ENCODE results near the gene SUSD1. TPM values are rescaled to one million over a fixed set of nuclear protein-coding genes. Genes with fewer than 3 reads are reported as not detected.
"Not testable (repeated sequence)": the region's sequence is repeated elsewhere in the genome, so short reads cannot be mapped to it uniquely, and the experiment has no call there.

Gene SUSD1
- total RNA-seq, 1 donor from 2014 or later: 63.6 TPM

DNA sequence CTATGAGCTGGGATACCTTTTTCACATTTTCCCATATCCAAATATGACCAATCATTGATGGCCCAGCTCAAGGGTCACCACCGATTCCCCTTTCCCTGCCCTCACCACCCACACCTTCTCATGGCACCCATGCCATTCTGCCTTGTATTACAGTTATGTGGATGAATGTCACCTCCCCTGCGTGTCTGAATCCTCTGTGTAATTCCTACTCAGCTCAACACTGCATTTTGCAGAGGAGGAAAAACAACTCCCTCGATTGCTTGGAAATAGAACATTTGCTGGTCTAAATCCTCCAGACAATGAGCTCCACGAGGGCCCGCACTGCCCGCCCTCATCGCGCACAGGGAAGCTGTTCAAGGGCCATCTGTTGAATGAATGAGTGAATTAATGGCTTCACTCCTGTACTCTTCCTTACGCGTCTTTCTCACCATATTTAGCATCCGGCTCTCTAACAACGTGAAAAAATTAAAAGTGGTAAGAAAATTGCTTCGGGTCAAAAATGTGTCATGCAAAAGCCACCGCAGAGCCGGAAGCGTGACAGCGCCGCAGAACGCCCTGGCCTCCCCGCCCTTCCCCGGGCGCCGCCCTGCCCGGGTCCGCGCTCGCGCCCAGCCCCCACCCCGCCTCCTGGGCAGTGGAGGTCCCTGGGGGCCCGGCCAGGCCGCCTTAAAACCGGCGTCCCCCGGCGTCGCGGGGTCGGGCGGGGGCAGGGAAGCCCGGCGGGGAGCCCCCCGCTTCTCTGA lies 704 bp downstream of the SUSD1 start:
- FAIRE-seq: no peak

DNA sequence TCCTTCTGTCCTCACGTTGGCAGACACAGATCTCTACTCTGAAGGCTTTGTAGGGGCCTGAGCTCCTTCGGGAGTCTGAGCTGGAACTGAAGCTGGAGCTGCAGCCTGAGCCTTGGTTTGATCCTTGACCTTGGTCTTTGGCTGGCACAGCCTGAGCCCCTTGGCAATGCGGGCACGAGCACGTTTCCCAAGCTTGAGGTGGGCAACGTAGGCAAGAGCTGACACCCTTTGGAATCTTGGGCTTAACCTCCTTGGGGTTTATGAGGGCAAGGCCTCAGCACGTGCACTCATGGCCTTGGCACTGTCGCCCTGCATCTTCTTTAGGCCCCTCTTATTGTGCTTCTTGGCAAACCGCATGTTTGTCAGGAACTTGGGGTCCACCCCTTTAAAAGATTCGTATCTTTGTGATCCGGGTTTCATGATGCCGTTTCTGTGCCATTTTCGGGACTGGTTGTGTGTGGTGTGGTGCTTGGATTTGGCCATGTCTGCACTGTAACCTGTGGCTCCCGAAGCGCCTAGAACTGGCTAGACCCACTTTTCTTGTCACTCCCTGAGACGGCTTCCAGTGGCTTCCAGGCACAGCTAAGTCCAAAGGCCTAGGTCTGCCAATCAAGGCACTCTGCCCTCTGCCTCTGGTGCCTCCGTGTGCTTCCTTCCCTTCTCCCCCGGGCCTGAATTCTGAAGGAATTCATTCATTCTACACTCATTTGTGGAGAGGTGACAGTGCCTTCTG lies 1.4 kb downstream of the SUSD1 start:
- FAIRE-seq (no peak), DNase-seq (ENCODE audit: low spot score in 2 of 2) (no peak)

More for the DNA sequence above, 704 bp downstream of the SUSD1 start:
- DNase-seq (ENCODE audit: low spot score in 2 of 2): peak; percentile 51 to 66

DNA sequence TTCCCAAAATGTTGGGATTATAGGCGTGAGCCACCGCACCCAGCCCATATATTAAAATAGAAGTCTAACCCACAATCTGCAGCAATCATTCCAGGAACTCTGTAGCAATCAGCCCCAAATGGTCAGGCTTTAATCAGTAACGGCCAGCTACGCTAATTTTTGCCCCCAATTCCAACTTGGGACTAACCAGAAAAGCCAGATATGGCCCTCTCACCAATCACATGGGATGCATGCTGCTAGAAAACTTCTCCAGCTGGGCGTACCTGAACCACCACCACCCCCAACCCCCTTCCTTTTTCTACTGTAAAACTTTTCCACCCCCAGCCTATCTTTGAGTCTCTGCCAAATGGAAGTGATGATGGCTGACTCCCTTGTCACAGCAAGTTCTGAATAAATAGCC lies 4.1 kb downstream of the SUSD1 start:
- no peak for DNase-seq (ENCODE audit: low spot score in 2 of 2)
- no peak for FAIRE-seq

DNA sequence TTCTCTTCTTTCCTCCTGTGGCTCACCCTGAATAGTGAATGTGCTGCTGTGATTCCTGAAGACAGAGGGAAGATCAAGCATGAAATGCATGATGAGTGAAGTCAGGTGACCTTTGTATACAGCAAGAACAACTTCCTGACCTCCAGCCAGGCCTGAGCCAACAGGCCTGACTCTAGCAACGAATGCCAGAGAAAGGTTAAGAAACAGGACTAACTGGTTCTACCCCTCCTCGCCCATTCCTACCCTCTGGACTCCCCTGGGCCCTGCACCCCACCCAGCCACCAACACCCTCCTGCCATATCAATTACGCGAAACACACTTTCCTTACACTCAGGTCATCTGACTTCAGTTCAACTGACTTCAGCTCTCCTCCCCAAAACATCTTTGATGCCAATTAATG lies 4.9 kb downstream of the SUSD1 start:
- DNase-seq (ENCODE audit: low spot score in 2 of 2): no peak
- no peak for FAIRE-seq

DNA sequence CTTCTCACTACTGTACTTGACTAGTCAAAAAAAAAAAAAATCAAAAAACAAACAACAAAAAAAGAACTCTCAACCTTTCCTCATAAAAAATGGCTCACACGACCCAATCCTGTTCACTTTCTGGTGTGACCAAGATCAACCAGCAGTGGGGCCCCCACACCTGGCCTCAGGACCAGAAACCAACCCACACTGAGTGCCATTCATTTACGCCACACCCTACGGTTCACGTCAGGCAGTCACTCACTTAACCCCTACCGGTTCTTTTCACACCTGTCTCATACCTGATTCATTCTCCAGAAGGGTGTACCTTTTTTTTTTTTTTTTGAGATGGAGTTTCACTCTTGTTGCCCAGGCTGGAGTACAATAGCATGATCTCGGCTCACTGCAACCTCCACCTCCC lies 5.7 kb downstream of the SUSD1 start:
- DNase-seq (ENCODE audit: low spot score in 2 of 2) (no peak), FAIRE-seq (no peak)

DNA sequence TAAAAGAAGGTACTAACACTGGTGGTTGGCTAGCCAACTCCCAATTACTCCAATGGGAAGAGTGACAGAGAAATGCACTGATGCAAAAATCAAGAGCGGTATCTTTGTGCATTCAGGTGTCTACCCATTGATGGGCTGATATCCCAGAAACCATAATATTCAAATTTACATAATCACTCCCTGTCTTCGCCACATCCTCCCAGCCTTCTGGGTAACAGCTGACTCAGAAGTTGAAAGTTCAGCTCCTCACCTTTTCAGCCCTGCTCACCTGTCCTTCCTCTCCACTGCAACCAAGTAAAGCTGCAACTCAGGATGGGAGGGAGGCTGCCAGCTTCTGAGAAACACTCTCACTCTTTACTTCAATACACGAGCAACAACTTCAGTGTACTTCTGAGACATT lies 6.9 kb downstream of the SUSD1 start:
- DNase-seq (ENCODE audit: low spot score in 2 of 2) (no peak), FAIRE-seq (no peak)

DNA sequence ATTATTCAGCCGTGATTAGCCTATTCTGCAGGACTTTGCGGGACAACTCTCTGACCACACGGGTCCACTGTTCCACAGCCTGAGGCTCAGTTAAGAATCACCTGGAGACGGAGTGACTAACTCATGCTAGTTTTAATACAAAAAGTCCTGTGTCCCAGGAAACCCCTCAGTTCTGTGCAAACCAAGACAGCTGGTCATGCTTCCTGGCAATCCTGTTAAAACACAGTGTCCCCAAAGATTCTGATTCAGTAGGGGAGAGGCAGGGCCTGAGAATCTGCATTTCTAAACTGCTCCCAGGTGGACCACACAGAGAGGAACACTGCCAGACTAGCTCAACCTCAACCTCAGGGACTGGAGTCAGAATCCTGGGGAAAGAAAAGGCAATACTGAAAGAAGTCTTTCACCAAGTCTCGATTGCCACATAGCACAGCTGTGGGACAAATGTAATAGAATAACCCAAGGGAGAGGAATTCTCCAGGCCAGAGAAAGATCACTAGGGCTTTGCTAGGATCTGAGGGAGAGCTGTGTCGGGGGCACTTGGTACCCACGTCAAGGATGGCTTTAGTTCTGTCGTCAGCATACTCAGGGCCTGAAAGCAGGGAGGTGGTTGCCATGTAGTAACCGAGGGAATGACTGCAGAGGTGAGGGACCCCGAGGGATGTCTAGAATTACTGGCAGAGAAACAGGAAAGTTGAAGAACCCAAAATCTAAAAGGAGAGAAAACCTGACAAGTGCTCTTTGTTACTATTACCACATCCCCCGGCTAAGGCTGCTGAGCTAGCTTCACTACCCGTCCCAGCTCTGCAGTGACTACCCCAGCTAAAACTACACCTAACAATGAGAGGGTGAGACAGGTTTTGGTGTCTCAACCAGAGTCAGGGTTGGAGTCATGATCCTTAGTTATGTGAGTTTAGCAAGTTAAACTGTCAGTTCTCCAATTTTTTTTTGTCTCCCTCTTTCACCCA lies 8.6 kb downstream of the SUSD1 start:
- DNase-seq (ENCODE audit: low spot score in 2 of 2): no peak

DNA sequence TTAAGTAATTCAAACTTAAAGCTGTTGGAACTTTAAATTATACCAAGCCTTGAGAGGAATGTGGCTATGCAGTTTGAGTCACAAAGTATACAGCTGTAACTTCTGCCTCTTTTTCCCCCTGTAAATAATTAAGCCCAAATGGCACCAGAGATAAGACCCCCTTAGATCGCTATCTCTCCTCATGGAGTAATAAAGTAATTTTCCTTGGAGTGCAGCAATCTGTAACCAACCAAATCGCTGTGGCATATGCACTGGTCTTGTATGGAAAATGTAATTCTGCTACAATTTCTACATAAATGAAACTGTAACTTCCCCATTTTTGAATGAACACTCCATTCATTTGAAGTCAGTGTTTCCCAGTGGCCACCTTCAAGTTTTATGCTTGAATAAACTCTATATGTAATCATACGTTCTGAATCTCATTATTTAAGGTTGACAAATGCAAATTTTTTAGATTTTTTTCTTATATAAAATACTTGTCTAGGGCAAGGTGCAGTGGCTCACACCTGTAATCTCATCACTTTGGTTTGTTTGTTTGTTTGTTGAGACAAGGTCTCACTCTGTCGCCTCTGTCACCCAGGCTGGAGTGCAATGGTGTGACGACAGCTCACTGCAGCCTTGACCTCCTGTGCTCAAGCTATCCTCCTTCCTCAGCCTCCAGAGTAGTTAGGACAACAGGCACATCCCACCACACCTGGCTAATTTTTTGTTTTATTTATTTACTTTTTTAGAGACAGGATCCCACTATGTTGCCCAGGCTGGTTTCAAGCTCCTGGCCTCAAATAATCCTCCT lies 12.3 kb downstream of the SUSD1 start:
- FAIRE-seq (no peak), DNase-seq (ENCODE audit: low spot score in 2 of 2) (no peak)

More for the DNA sequence above, 8.6 kb downstream of the SUSD1 start:
- FAIRE-seq: no peak

DNA sequence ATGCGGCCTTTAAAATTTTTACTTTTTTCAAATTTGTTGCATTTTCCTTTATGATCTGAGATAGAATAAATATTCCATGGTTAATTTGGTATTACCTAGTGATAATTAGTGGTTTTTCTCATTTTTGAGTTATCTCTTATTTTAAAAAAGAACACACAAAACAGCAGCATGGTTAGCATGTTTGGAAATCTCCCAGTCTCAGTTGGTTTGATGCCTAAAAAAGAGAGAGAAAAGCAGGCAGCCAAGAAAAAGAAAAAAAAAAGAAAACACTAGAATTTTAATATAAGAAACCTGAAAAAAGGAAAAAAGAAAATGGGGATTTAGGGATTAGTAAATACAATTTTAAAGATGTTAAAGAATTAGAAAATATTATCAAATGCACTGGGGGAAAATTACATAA lies 15.3 kb downstream of the SUSD1 start:
- FAIRE-seq (no peak), DNase-seq (ENCODE audit: low spot score in 2 of 2) (no peak)

DNA sequence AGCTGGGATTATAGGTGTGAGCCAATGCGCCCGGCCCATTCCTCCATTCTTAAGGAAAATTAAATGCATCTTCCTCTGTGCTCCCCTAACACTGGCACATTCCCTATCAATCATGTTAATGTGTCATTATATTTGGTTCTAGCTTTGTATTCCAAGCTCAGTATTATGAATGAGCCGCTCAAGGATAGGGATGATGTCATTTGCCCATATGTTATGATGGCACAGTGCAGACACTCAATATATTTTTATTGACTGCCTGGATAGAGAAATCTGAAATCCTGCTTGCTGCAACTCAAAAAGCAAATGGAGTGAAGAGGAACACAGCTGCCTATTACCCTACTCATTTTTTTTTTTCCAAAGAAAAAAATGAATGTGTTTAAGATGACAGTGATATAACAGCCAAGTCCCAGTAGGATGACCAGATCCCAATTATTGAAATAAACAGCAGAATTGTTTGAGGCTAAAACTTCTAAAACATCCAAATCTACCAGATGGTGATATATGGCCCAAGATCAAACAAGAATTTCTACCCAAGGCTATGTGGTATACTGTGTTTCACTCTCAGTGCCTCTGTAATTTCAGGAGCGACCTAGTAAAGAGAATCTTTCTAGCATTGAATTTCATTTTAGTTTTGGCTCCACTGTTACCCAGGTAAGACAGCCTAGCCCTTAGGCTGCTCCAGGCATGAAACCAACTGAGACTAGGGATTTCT lies 16.3 kb downstream of the SUSD1 start:
- FAIRE-seq (no peak), DNase-seq (ENCODE audit: low spot score in 2 of 2) (no peak)

DNA sequence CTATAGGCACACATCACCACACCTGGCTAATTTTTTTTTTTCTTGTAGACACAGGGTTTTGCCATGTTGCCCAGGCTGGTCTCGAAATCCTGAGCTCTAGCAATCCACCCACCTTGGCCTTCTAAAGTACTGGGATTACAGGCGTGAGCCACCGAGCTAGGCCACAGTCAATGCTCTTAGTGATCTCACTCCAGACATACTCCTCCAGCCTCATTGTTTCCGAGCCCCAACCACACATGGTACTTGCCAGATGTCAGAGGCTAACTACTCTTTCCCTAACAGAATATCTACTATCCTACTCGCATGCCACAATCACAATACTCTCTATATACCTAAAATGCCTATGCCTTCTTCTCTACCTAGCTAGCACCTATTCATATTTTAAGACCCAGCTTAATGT lies 17.1 kb downstream of the SUSD1 start:
- FAIRE-seq: no peak
- no peak for DNase-seq (ENCODE audit: low spot score in 2 of 2)

DNA sequence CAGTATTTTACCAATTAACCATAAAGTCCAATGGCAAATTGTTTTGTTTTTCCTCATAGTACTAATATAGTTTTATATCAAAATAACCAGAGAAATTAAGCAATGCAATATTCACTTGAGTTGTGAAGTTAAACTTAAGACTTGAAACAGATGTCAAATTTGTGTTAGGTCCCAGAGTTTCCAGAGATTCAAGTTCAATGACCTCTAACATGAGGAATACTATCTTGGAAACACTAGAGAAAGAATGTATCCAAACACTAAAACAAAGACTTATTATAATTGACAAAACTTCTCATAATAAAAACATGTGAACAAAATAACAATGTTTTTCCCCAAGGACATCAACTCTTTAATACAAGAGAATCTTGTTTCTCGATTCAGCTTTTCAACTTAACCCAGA lies 18.0 kb downstream of the SUSD1 start:
- no peak for DNase-seq (ENCODE audit: low spot score in 2 of 2)
- FAIRE-seq: no peak

DNA sequence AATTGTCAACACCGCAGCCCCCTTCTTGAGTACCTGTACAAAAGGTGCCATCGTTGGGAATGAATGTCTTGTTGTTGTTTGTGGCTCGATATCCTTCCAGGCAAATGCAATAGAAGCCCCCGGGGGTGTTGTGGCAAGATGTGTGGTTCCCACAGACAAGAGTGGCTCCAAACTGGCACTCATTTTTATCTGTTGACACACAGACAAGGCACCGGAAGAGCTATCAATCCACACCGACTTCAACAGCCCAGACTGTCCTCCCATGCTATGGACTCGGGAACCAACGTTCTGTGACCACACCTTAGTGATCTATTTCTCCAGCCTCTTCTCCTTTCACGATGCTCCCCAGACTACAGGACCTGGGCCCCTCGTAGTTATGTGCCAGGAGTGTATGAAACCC lies 25.9 kb downstream of the SUSD1 start:
- FAIRE-seq (no peak), DNase-seq (ENCODE audit: low spot score in 2 of 2) (no peak)

DNA sequence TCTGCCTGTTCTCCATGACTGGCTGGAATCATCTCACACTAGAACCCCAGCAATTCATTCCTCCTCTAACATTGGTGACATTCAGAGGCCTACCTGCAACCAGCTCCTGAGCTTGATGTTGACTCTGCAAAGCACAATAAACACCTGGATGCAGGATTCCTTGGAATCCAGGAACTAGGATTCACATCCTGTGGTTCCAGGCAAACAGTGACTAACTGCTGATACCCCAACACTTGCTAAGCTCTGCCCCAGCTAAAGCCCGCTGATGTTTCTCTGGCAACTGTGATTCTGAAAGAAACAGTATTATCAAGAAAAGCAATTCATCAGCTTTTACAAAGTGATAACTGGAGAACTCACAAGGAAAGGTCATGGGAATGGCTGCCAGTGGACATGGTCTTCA lies 29.2 kb downstream of the SUSD1 start:
- FAIRE-seq (no peak), DNase-seq (ENCODE audit: low spot score in 2 of 2) (no peak)

DNA sequence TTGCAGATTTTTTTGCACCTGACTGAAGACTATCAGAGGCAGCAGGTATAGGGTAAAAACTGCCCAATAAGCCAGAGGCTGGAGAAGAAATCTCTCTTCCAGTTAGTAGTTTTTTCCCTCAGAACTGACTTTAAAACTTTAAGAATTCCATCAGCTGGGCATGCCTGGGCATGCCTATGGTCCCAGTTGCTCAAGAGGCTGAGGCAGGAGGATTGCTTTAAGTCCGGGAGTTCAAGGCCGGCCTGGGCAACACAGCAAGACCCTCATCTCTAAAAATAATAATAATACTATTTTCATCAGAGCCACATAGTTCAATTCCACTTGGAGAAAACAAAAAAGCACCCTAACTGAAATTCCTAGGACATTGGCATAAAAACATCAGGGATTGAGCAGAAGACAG lies 30.3 kb downstream of the SUSD1 start:
- no peak for DNase-seq (ENCODE audit: low spot score in 2 of 2)
- no peak for FAIRE-seq

DNA sequence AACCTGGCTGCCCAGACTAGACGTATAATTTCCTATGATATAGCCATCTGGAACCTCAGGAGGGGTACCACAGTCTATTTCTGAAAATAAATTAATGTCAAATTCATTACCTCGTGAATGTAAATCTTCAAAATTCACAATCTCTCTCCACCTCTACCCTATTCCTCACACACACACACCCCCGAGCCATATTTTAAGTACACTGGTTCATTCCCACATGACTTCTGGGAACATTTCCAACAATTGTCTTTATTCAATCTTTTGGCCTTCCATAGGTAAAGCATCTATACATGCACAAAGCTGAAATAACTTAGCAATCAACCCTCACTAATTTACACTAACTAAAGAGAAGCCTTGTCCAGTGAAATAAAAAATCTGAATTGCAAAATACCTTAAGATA lies 32.7 kb downstream of the SUSD1 start:
- FAIRE-seq: no peak
- no peak for DNase-seq (ENCODE audit: low spot score in 2 of 2)

DNA sequence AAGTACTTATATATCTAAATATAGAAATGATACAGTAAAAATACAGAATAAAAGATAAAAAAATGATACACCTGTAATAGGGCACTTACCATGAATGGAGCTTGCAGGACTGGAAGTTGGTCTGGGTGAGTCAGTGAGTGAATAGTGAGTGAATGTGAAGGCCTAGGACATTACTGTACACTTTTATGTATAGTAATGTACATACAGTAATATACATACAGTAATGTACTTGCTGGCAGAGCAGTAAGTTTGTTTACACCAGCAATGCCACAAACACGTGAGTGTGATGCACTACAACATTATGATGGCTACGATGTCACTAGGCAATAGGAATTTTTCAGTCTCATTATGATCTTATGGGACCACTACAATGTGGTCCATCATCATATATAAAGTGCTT lies 34.2 kb downstream of the SUSD1 start:
- FAIRE-seq: no peak
- DNase-seq (ENCODE audit: low spot score in 2 of 2): no peak

DNA sequence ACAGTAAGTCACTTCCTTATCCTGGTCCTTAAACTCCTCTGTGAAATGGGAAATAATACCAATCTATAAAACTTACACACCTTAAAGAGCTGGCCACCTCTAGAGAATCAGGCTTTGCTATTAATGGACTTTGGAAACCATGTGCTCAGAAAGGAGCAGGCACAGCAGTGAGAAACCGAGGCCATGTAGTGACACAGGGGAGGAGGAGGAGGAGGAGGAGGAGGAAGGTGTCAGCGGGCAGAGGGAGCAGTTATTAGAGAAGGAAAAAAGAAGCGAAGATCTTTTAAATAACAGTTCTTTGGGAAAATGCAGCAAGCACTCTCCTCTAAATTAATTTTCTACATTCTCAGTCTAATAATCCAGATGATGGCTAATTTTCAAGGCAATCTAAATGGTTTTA lies 38.0 kb downstream of the SUSD1 start:
- FAIRE-seq: no peak
- DNase-seq (ENCODE audit: low spot score in 2 of 2): no peak

DNA sequence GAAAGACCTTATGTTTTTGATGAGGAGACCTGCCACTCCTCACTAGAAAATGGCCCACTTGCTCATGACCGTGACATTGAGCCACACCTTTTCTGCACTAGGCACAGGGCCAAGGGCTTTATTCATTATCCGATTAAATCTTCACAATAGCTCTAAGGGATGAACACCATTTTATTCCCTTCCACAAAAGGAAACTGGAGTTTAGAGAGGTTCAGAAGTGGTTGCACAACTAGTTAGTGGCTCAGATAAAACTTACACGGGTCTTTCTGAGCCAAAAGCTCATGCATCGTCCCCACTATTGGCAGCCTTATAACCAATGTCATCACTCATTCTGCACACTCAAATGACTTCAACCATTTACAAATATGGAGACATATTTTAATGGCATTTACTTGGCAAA lies 39.4 kb downstream of the SUSD1 start:
- FAIRE-seq (no peak), DNase-seq (ENCODE audit: low spot score in 2 of 2) (no peak)

DNA sequence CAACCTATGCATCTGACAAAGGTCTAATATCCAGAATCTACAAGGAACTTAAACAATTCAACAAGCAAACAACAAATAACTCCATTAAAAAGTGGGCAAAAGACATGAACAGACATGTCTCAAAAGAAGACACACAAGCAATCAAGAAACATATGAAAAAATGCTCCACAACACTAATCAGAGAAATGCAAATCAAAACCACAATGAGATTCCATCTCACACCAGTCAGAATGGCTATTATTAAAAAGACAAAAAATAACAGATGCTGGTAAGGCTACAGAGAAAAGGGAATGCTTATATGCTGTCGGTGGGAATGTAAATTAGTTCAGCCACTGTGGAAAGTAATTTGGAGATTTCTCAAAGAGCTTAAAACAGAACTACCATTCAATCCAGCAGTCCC lies 41.3 kb downstream of the SUSD1 start:
- DNase-seq (ENCODE audit: low spot score in 2 of 2); FAIRE-seq: not testable (repeated sequence)
